HG03066 (cell line): ENCODE results near the gene TDRD10.

Experiments
- ATAC-seq: cut with Tn5 transposase; IDR thresholded peaks from one replicate; pipeline ENCODE4 v1.9.1; 2021; ENCODE audit warnings: low read depth; ENCODE audit not compliant: unreplicated experiment

The TDRD10 gene

GRCh38 chr1:154575147-154575927 lies 73.3 kb downstream of the TDRD10 start:
- no peak for ATAC-seq

GRCh38 chr1:154575951-154576566 lies 74.0 kb downstream of the TDRD10 start:
- ATAC-seq = no peak

- ATAC-seq = no peak
Measured at GRCh38 chr1:154577346-154578057, 75.5 kb downstream of the TDRD10 start.

GRCh38 chr1:154578058-154578418 lies 76.0 kb downstream of the TDRD10 start:
- no peak for ATAC-seq

GRCh38 chr1:154579374-154579773 lies 77.4 kb downstream of the TDRD10 start:
- no peak for ATAC-seq

GRCh38 chr1:154581766-154582165 lies 79.7 kb downstream of the TDRD10 start:
- ATAC-seq = no peak

GRCh38 chr1:154582885-154583284 lies 80.9 kb downstream of the TDRD10 start:
- ATAC-seq = no peak

GRCh38 chr1:154583773-154584172 lies 81.8 kb downstream of the TDRD10 start:
- ATAC-seq = no peak

- no peak for ATAC-seq
Measured at GRCh38 chr1:154584267-154584994, 82.4 kb downstream of the TDRD10 start.

- ATAC-seq = no peak
Measured at GRCh38 chr1:154586231-154586630, 84.2 kb downstream of the TDRD10 start.

- ATAC-seq = no peak
Measured at GRCh38 chr1:154586641-154587040, 84.6 kb downstream of the TDRD10 start.

- ATAC-seq = no peak
Measured at GRCh38 chr1:154589780-154590179, 87.8 kb downstream of the TDRD10 start.

- no peak for ATAC-seq
Measured at GRCh38 chr1:154590756-154591155, 88.7 kb downstream of the TDRD10 start.

- ATAC-seq = no peak
Measured at GRCh38 chr1:154591206-154591605, 89.2 kb downstream of the TDRD10 start.

- no peak for ATAC-seq
Measured at GRCh38 chr1:154593390-154593789, 91.4 kb downstream of the TDRD10 start.

- no peak for ATAC-seq
Measured at GRCh38 chr1:154594811-154595210, 92.8 kb downstream of the TDRD10 start.

GRCh38 chr1:154595621-154596020 lies 93.6 kb downstream of the TDRD10 start:
- ATAC-seq = no peak
